HG02973 (cell line): ENCODE results near the gene HDAC11.
A peak's percentile ranks its signal among the peaks of the same experiment; 100 is the strongest.
"Not testable (repeated sequence)": the region's sequence is repeated elsewhere in the genome, so short reads cannot be mapped to it uniquely, and the experiment has no call there.

ENCODE experiments used
- ATAC-seq: cut with Tn5 transposase; IDR thresholded peaks from one replicate; pipeline ENCODE4 v1.9.1; 2021; ENCODE audit warnings: moderate library complexity; ENCODE audit not compliant: unreplicated experiment

Gene HDAC11

DNA sequence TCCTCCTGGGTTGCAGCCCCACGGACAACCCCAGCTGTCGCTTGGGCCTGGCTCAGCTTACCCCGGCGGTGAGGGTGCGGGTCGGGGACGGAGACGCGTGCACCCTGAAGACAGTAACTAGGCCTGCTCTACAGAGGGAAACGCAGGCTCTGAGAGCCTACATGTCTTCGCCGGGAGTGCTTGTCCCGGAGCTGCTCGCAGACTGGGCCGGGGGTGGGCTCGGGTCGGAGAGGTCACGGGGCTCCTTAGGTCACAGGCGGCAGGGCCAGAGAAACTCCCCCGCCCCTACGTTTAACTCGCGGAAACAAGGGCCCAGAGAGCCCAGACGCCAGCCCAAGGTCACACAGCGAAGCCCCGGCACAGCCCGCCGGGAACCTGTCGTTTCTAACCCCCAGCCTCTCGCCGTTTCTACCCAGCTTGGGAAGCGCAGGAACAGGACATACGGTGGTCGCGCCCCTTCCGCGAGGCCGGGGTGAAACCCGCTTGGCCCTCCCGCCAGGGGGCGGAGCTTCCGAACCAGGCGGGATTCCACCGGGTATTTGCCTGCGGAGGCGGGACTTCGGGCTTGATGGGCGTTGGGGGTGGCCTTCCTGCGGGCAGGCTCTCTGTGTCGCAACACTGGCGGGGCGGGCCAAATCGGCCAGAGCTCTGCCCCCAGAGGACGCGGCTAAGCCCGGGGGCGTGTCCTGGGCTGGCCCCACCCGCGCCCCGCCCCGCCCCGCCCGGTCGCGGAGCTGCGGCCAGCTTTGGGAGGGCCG, at the start of gene HDAC11:
Gene HDAC11 (plus strand): TSS at position 725 of the 758 bp plus-strand sequence. CDS start 42 bp downstream, outside the sequence.
- peak; percentile 96 for ATAC-seq

GRCh38 chr3:13430411-13430875, 49.7 kb upstream of the HDAC11 start:
- ATAC-seq = not testable (repeated sequence)

DNA sequence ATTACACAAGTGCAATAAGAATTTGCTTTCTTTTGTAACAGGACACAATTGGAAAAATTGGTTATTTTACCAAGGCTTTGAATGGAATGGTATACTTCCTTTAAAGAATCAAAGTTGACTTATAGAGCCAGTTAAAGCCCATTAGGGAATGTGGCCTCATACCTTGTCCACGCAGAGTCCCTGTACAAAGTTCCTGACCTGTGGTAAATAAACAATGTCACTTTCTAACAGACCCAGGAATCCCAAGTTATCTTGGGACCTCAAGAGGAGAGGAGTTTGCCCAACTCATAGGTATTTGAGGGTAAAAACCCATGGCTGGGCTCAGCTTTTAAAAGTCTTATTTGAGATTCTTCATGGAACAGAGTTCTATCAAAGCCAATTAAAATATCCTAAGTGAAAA, 48.0 kb upstream of the HDAC11 start:
- no peak for ATAC-seq

GRCh38 chr3:13433912-13434311, 46.2 kb upstream of the HDAC11 start:
- ATAC-seq = no peak

- not testable (repeated sequence) for ATAC-seq
Measured at GRCh38 chr3:13436213-13436612, 43.9 kb upstream of the HDAC11 start.

DNA sequence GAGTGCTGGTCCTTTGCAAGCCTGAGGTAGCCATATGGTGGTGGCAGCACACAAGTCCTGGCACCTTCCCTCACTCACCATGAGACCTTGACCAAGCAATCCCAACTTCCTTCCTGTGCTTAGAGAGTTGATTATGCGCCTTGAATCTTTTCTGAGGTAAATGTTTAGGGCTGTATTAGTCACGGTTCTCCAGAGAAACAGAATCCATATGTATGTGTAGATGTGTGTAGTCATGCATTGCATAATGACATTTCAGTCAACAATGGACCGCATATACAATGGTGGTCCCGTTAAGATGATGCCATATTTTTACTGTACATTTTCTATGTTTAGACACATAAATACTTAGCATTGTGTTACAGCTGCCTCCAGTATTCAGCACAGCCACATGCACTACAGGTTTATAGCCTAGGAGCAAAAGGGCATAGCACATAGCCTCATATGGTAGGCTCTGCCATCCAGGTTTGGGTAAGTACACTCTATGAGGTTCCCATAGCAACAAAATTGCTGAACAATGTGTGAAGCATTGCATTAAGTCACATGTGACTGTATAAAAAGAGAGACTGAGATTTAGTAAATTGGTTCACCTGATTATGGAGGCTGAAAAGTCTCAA, 39.8 kb upstream of the HDAC11 start:
- ATAC-seq = no peak

DNA sequence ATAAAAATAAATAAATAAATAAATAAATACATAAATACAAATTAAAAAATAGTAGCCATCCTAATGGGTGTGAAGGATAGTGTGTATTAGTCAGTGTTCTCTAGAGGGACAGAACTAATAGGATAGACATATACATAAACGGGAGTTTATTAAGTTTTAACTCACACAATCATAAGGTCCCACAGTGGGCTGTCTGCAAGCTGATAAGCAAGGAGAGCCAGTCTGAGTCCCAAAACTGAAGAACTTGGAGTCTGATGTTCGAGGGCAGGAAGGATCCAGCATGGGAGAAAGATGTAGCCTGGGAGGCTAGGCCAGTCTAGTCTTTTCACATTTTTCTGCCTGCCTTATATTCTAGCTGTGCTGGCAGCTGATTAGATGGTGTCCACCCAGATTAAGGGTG, 37.2 kb upstream of the HDAC11 start:
- not testable (repeated sequence) for ATAC-seq

GRCh38 chr3:13451301-13451673, 28.8 kb upstream of the HDAC11 start:
- ATAC-seq = peak; percentile 8

DNA sequence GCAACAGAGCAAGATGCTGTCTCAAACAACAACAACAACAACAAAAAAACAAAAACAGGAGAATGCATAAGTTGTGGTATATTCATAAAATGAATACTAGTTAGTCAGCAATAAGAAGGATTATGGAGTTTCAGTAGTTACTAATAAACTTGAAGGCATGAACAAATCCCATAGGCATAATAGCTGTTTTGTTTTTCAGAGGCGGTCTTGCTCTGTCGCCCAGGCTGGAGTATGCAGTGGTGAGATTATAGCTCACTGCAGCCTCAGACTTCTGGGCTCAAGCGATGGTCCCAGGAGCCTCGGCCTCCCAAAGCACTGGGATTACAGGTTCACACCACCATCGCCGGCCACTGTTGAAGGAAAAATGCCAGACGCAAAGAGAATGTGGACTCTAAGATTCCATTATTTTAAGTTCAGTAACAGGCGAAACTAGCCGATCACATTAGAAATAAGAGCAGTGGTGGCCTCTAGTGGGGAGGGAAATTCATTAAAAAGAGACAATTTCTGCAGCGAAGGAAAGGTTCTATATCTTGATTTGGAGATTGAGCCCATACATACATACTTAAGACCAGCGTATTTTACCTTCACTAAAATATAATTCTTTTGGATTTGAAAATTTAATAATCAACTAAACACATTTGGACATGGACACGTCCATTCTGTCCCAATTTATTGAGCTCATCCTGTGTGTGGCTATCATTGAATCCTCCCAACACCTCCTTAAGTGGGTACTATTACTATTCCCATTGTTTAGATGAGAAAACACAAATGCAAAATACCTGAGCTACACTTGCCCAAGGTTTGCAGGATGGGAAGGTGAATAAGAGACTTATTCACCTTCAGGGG, 27.4 kb upstream of the HDAC11 start:
- ATAC-seq = no peak

DNA sequence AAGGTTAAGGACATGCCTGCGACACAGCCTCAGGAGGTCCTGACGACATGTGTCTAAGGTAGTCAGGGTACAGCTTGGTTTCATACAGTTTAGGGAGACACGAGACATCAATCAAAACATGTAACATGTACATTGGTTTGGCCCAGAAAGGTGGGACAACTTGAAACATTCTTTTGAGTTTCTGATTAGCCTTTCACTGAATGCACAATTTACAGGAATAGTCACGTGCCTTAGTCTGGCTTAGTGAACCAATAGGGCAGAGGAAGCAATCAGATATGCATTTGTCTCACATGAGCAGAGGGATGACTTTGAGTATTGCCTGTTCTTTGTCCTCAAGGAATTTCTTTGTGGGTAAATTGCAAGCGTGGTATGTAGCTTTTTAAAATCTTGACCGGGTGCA, 24.5 kb upstream of the HDAC11 start:
- ATAC-seq = no peak

DNA sequence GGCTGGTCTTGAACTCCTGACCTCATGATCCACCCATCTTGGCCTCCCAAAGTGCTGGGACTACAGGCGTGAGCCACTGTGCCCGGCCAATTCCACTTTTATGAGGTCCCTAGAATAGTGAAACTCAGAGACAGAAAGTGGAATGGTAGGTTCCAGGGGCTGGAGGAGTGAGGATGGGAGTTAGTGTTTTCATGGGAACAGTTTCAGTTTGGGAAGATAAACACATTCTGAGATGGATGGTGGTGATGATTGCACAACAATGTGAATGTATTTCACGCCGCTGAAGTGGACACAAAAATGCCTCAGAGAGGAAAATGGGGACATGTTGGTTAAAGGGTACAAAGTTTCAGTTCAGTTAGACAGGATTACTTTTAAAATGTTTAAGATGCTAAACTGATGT, 22.5 kb upstream of the HDAC11 start:
- no peak for ATAC-seq

DNA sequence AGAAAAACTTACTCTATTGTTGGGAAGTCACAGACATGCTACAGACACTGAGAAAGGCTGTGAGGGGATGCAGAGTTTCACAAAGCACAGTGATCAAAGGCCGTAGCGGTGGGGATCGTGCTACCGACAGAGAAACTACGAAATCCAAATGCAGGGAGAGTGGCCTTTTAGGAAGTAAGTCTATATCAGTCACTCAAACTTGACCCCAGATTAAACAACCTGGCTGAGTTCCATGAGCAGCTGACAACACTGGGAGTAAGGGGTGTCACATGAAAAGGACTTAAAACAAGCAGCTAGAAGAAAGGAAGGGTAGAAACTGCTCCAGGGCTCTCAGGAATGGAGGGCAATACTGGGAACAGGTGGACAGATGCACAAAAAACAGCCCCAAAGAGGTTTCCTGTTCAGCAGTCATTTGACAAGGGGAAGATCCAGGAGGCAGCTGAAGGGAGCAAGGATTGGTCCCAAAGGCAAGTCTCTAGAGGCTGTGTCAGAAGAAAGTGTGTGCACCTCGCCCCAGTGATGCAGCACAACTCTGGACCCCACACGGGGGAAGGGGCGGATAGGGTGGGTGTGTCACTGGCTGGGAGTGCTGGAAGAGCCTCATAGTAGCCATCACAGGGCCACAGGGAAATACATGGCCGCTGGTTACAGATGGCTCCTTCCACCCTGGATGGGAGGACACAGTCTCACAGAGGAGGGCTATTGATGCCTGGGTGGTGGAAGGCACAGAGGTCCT, 20.3 kb upstream of the HDAC11 start:
- ATAC-seq = no peak

DNA sequence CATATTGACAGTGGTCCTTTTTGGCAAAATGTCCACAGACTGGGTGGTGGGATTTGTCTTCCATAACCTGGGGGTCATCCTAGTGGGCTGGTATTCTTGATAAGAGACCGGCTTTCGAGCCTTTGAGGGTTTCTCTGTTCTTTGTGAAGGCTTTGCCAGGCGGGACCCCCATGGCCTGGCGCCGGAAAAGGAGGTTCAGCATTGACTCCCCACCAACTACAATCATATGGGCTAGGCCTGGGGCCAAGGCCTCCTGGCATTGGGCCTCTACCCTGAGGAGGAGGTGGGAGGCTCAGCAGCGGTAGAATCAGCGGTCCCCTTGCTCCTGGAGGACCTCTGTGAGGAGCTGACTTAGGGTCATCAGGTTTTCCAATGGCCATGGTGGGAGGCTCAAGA, 19.8 kb upstream of the HDAC11 start:
- ATAC-seq = no peak

GRCh38 chr3:13461169-13462124, 18.7 kb upstream of the HDAC11 start:
- ATAC-seq = peak; percentile 80

DNA sequence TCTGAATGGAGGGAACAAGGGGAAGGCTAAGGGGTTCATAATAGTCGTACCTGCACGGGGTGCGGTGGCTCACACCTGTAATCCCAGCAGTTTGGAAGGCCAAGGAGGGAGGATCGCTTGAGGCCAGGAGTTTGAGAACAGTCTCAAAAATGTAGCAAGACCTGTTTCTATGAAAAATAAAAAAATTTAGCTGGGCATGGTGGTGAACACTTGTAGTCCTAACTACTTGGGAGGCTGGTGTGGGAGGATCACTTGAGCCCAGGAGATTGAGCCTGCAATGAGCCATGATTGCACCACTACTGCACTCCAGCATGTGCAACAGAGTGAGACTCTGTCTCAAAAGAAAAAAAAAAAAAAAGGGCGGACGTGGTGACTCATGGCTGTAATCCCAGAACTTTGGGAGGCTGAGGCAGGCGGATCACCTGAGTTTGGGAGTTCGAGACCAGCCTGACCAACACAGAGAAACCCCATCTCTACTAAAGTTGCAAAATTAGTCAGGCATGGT, 17.9 kb upstream of the HDAC11 start:
- ATAC-seq = no peak

GRCh38 chr3:13462822-13463221, 17.3 kb upstream of the HDAC11 start:
- no peak for ATAC-seq

- no peak for ATAC-seq
Measured at GRCh38 chr3:13463618-13464400, 16.3 kb upstream of the HDAC11 start.

GRCh38 chr3:13465236-13465873, 14.8 kb upstream of the HDAC11 start:
- no peak for ATAC-seq
